ENCODE results near the gene NOL6. TPM values are rescaled to one million over a fixed set of nuclear protein-coding genes. Genes with fewer than 3 reads are reported as not detected.
A peak's percentile ranks its signal among the peaks of the same experiment; 100 is the strongest.

The NOL6 gene
- total and polyA plus RNA-seq, 10 of the 15 experiments (the other 5 are each of a cell fraction or from before 2014, with no cell fraction given), result 8.3 to 53.2 (median 33.1) TPM

DNA sequence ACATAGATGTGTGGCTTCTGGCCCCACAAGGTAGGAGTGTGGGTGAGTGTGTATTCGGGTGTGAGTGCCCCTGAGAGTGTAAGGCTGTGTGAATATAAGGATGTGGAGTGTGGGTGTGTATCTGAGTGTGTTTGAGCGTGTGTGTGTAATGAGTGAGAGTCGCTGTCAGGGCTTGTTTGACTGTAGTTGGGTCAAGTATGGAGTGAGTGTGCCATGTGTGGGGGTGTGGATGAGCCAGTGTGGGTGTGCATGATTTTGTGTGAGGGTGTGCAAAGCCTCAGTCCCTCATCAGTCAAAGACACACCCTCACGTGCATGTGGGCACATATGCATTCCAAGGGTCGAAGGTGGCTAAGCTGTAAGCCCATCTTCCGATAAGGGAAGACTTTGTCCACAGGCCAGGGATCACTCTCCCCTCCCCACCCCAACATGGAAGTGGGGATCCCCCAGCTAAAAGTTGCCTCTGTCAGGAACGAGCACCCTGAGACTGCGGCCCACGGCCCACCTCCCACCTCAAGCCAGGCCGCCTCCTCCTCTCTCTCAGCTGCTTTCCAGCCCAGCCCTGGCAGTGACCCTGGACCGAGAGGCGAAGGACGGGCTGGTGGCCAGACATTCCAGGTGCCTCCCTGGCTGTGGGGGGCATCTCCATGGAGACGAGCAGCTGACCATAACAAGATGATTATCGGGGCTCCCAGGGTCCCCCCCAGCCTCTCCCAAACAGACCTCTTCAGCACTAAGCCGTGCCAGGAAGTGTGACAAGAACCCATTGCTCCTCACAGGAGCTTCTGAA lies 39.2 kb downstream of the NOL6 start:
- Histone ChIP-seq H3K79me2 (ENCODE audit: control insufficient read depth, insufficient read depth, low read length) (no peaks in the 10 kb centered on the region), H3K4me1 (ENCODE audit: control insufficient read depth, insufficient read depth, low read length) (no peaks in the 10 kb centered on the region; the same call in 1 of the 2 replicates), H4K20me1 (ENCODE audit: control insufficient read depth, insufficient read depth) (no peaks in the 10 kb centered on the region), H3K4me2 (ENCODE audit: control insufficient read depth, insufficient read depth) (no peak overlapping the region), H3K27ac (ENCODE audit: control insufficient read depth, insufficient read depth) (no peak overlapping the region), H3K9me3 (replicated peaks; ENCODE audit: control insufficient read depth, insufficient read depth, low read length) (no peaks in the 10 kb centered on the region), H3K4me3 (no peak overlapping the region), H2AFZ (ENCODE audit: control insufficient read depth, low read depth, low read length) (no peak overlapping the region), H3K36me3 (ENCODE audit: control insufficient read depth in 2 of 2, insufficient read depth in 2 of 2, low read length in 1 of 2) (no peaks in the 10 kb centered on the region), H3K9ac (ENCODE audit: control insufficient read depth, insufficient read depth, low read length) (no peak overlapping the region), H3K27me3 (replicated peaks in 1 of 2; ENCODE audit: control insufficient read depth in 2 of 2, insufficient read depth in 2 of 2, low read length in 1 of 2) (peaks cover 2 to 6% of the 10 kb centered on the region in 2 experiments; a peak in 3 of 4 replicates)
- ChIA-PET RAD21 (ENCODE audit: unreplicated experiment) (no interaction called here), CTCF (interaction anchor here (0.9 to 1.6 kb wide), 4 partner anchors 13 to 20 kb away, joined by 3 to 6 read pairs (median 4); partner anchors contain the start of gene AQP3), SMC1A (ENCODE audit: uncharacterized antibody, unreplicated experiment) (interaction anchor here (1.3 kb wide), 1 partner anchor 19 kb away, joined by 3 read pairs; no protein-coding TSS in a partner anchor), POLR2A (no interaction called here)
- no peak for ATAC-seq
- BruUV-seq (replicated peaks), result no TSS peak
- FAIRE-seq, result no peak
- no peak for DNase-seq (ENCODE audit: low read depth, low spot score)
- intact Hi-C loops (cut with micrococcal nuclease; ENCODE audit: unreplicated experiment) (no loop called here), in situ Hi-C loops (cut with MboI) (no loop called here)
- 27% methylated on average over 16 of the region's 16 CpGs for WGBS (ENCODE audit: insufficient coverage, insufficient replicate concordance, low lambda C conversion rate, missing lambda C conversion rate)
- TF ChIP-seq BCL3 (IDR thresholded peaks at IDR 0.05; ENCODE audit: borderline replicate concordance, insufficient read depth, low read depth, low read length, poor library complexity, severe bottlenecking) (peak; percentile 94), TCF3 (IDR thresholded peaks at IDR 0.05; ENCODE audit: borderline replicate concordance, insufficient read depth, low read depth, low read length) (0 out of 2 replicates have a peak, but pooled peaks have one; percentile 46), EED (IDR thresholded peaks at IDR 0.05; ENCODE audit: low read depth) (no peak), PBX3 (IDR thresholded peaks at IDR 0.05; ENCODE audit: insufficient replicate concordance, low read depth, low read length) (peak; percentile 55), BHLHE40 (IDR thresholded peaks at IDR 0.05; ENCODE audit: borderline replicate concordance in 1 of 2, low read depth in 2 of 2, low read length in 1 of 2) (no peak), SREBF2 (IDR thresholded peaks at IDR 0.05; ENCODE audit: low read length) (no peak)

All from GM12878 (cell line).